Left lung (tissue), 10 donors: Measurements from ENCODE around the gene RFX8. TPM values are rescaled to one million over a fixed set of nuclear protein-coding genes. Genes with fewer than 3 reads are reported as not detected.

ENCODE experiments used
- ATAC-seq: fragments of 200-7000 bp; cut with Tn5 transposase; one replicate; pipeline ENCODE4 v1.9.1; 2020; ENCODE audit warnings: moderate library complexity
- DNase-seq, 4 donors: peaks; one replicate each; pipeline ENCODE4 v3.0.0-alpha.2; 2013 to 2020
- H3K27ac ChIP-seq, 2 donors: fragments of 200-600 bp; sonication (generic) in 1 of 2; one replicate each; pipeline versions ENCODE4 v1.5.0 to v1.8.0; 2020 to 2021
- H3K27me3 ChIP-seq, 2 donors: fragments of 200-600 bp; sonication (generic) in 1 of 2; one replicate each; pipeline versions ENCODE4 v1.5.0 to v1.8.0; 2020 to 2021
- H3K36me3 ChIP-seq, 2 donors: fragments of 200-600 bp; sonication (generic) in 1 of 2; one replicate each; pipeline versions ENCODE4 v1.5.0 to v1.8.0; 2020 to 2021
- H3K4me1 ChIP-seq, 2 donors: fragments of 200-600 bp; one replicate each; pipeline ENCODE4 v1.8.0; 2021
- H3K4me3 ChIP-seq, 2 donors: fragments of 200-600 bp; sonication (generic) in 1 of 2; one replicate each; pipeline versions ENCODE4 v1.5.0 to v1.8.0; 2020 to 2021; ENCODE audit warnings: mild to moderate bottlenecking in 1 of 2
- H3K9me3 ChIP-seq, 2 donors: fragments of 200-600 bp; sonication (generic) in 1 of 2; one replicate each; pipeline versions ENCODE4 v1.5.0 to v1.8.0; 2020 to 2021
- intact Hi-C, 2 donors: fragments of 100-400 bp; cut with DNase I; formaldehyde crosslinking; loops; one replicate each; pipeline versions ENCODE4 v1.11.2 to v1.14.2; 2022
- polyA plus RNA-seq, 6 donors: library from polyadenylated mRNA; unstranded; fragments of 120-200 nt; gene quantifications; one replicate each; pipeline ENCODE4 v1.2.1, GENCODE V29; 2013; ENCODE audit not compliant: insufficient read length in 6 of 6
- total RNA-seq, 2 donors: library from RNA; stranded (reverse); fragmentation: NEBNext Ultra II Directional; extraction: Animal tissue kit (Norgen Biotek cat#: 25700); gene quantifications; one replicate each; pipeline ENCODE4 v1.2.1, GENCODE V29; 2021
- TF ChIP-seq, protein P1 (sequence below), 2 donors: fragments of 200-600 bp; sonication (generic) in 1 of 2; IDR thresholded peaks; one replicate each; pipeline versions ENCODE4 v1.5.0 to v1.8.0; 2021; ENCODE audit warnings: antibody characterized with exemption in 2 of 2
- donor health status: DM: no; HTN: yes; CAD: no.
- donor health status: DM: no; HTN: no; CAD: no.

The RFX8 gene
- total and polyA plus RNA-seq, 8 donors = 0.41 to 1.6 (median 1.3) TPM; not detected in 1

DNA sequence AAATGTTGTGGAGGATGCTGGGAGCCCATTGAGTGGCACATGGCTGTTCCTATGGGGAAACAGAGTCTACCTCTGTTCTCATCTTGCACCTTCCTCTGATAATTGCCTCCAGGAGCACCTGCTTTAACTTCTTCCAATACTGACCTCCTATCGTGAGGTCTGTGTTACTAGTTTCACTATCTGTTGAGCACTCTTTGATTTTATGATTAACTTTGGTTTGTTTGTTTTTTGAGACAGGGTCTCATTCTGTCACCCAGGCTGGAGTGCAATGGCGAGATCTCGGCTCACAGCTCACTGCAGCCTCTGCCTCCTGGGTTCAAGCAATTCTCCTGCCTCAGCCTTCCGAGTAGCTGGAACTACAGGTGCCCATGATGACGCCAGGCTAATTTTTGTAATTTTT is 12.1 kb upstream of the RFX8 start:
- Histone ChIP-seq H3K9me3 (peaks cover 0 to 2% of the 10 kb centered on the region in 2 donors), H3K4me3 (no peak overlapping the region), H3K36me3 (no peaks in the 10 kb centered on the region), H3K27me3 (no peaks in the 10 kb centered on the region), H3K4me1 (no peaks in the 10 kb centered on the region), H3K27ac (peak overlapping the region in 1 of 2 donors; percentile 10)
- DNase-seq = no peak
- TF ChIP-seq, protein P1, sequence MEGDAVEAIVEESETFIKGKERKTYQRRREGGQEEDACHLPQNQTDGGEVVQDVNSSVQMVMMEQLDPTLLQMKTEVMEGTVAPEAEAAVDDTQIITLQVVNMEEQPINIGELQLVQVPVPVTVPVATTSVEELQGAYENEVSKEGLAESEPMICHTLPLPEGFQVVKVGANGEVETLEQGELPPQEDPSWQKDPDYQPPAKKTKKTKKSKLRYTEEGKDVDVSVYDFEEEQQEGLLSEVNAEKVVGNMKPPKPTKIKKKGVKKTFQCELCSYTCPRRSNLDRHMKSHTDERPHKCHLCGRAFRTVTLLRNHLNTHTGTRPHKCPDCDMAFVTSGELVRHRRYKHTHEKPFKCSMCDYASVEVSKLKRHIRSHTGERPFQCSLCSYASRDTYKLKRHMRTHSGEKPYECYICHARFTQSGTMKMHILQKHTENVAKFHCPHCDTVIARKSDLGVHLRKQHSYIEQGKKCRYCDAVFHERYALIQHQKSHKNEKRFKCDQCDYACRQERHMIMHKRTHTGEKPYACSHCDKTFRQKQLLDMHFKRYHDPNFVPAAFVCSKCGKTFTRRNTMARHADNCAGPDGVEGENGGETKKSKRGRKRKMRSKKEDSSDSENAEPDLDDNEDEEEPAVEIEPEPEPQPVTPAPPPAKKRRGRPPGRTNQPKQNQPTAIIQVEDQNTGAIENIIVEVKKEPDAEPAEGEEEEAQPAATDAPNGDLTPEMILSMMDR (IDR thresholded peaks at IDR 0.05) = no peak
- intact Hi-C loops = no loop called here
- ATAC-seq = no peak

DNA sequence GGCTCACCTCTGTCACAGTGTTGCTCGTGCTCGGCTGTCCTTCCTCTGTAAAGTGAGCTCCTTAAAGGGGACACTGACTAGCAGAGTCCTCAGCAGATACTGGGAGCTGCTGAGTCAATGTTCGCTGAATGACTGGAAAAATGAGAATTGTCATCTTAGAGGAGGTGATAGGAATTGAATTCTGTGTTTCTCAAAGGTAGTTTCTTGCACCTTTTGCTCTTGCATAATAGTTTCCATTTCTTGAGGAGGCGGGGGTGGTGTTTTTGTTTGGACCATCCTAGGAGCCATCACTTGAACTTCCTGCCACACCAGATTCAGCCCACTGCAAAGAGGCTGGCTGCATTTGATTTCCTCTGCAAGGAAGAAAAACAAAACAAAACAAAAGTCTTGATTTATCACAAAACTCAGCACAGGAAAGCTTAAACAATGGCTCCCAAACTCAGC is 11.4 kb upstream of the RFX8 start:
- DNase-seq (no peak), ATAC-seq (no peak)
- intact Hi-C loops = no loop called here
- Histone ChIP-seq H3K9me3 (peaks cover 0 to 2% of the 10 kb centered on the region in 2 donors), H3K36me3 (no peaks in the 10 kb centered on the region), H3K27me3 (no peaks in the 10 kb centered on the region), H3K4me1 (no peaks in the 10 kb centered on the region), H3K4me3 (no peak overlapping the region), H3K27ac (peak overlapping the region in 1 of 2 donors; percentile 10)
- TF ChIP-seq, protein P1 (IDR thresholded peaks at IDR 0.05) = no peak

GRCh38 chr2:101485856-101486255 is 10.9 kb upstream of the RFX8 start:
- DNase-seq (no peak), ATAC-seq (no peak)
- Histone ChIP-seq H3K36me3 (no peaks in the 10 kb centered on the region), H3K27ac (no peak overlapping the region), H3K4me1 (no peaks in the 10 kb centered on the region), H3K4me3 (no peak overlapping the region), H3K27me3 (peaks cover 0 to under 1% of the 10 kb centered on the region in 2 donors), H3K9me3 (peaks cover 0 to 2% of the 10 kb centered on the region in 2 donors)
- intact Hi-C loops = no loop called here
- TF ChIP-seq, protein P1 (IDR thresholded peaks at IDR 0.05) = no peak

- intact Hi-C loops = no loop called here
- peaks cover 0 to 3% of the 10 kb centered on the region in 2 donors for H3K4me1 ChIP-seq
- no peak for ATAC-seq
- no peak overlapping the region for H3K27ac ChIP-seq
- TF ChIP-seq, protein P1 (IDR thresholded peaks at IDR 0.05) = no peak
- H3K36me3 ChIP-seq = no peaks in the 10 kb centered on the region
- no peak for DNase-seq
- H3K9me3 ChIP-seq = no peaks in the 10 kb centered on the region
- peaks cover 0 to 25% of the 10 kb centered on the region in 2 donors for H3K27me3 ChIP-seq
- H3K4me3 ChIP-seq = no peak overlapping the region
Observed at GRCh38 chr2:101480764-101481163, 5.9 kb upstream of the RFX8 start.

DNA sequence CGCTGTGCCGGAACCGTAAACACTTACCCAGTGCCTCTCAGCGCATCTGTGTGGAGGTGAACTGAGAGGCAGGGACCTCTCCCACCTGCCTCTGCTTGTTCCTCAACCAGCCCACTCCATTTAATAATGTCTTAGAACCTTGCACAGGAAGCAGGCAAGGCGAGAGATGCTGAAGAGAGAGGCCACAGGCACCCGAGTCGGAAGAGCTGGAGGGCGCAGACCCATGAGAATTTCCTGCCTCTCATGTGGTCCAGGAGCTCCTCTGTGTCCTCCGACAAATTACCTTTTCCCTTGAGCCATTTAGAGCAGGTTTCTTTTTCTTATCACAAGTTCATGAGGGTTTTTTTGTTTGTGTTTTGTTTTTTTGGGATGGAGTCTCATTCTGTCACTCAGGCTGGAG is 4.9 kb upstream of the RFX8 start:
- H3K27ac ChIP-seq = no peak overlapping the region

More for the DNA sequence above, 4.9 kb upstream of the RFX8 start:
- TF ChIP-seq, protein P1 (IDR thresholded peaks at IDR 0.05) = no peak
- DNase-seq (no peak), ATAC-seq (no peak)
- Histone ChIP-seq H3K9me3 (no peaks in the 10 kb centered on the region), H3K4me3 (no peak overlapping the region), H3K4me1 (peaks cover 0 to 13% of the 10 kb centered on the region in 2 donors), H3K27me3 (peaks cover 0 to 35% of the 10 kb centered on the region in 2 donors), H3K36me3 (no peaks in the 10 kb centered on the region)
- intact Hi-C loops = no loop called here
